ENCODE results near the gene CTTNBP2NL. TPM values are rescaled to one million over a fixed set of nuclear protein-coding genes. Genes with fewer than 3 reads are reported as not detected.

The CTTNBP2NL gene
- polyA plus RNA-seq, 1 experiment, result 30.5 TPM

DNA sequence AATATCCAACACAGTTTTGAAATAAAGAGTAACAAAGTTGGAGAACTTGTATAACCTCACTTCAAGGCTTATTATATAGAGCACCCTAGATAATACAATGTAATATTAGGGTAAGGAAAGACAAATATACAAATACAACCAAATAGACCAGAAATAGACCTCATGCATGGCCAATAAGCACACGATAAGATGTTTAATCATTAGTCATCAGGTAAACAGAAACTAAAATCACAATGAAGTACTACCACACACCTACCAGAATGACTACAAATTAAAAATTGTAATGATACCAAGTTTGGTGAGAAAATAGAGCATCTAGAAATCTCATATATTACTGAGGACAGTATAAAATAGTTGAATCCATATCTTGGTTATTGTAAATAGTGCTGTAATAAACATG is 20.3 kb upstream of the CTTNBP2NL start:
- Histone ChIP-seq H3K27ac (ENCODE audit: low read depth, low read length) (no peak overlapping the region), H3K27me3 (ENCODE audit: control insufficient read depth, insufficient read depth, low read length) (peaks cover 39% of the 10 kb centered on the region), H3K9me3 (ENCODE audit: control insufficient read depth, insufficient read depth, low read length) (no peaks in the 10 kb centered on the region), H3K4me3 (ENCODE audit: low read depth, low read length) (no peak overlapping the region)
- CTCF ChIA-PET, result no interaction called here
- POLR2A ChIA-PET, result no interaction called here
- TF ChIP-seq, protein P1, sequence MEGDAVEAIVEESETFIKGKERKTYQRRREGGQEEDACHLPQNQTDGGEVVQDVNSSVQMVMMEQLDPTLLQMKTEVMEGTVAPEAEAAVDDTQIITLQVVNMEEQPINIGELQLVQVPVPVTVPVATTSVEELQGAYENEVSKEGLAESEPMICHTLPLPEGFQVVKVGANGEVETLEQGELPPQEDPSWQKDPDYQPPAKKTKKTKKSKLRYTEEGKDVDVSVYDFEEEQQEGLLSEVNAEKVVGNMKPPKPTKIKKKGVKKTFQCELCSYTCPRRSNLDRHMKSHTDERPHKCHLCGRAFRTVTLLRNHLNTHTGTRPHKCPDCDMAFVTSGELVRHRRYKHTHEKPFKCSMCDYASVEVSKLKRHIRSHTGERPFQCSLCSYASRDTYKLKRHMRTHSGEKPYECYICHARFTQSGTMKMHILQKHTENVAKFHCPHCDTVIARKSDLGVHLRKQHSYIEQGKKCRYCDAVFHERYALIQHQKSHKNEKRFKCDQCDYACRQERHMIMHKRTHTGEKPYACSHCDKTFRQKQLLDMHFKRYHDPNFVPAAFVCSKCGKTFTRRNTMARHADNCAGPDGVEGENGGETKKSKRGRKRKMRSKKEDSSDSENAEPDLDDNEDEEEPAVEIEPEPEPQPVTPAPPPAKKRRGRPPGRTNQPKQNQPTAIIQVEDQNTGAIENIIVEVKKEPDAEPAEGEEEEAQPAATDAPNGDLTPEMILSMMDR (IDR thresholded peaks at IDR 0.05; ENCODE audit: low read depth, low read length), result no peak
- no peak for DNase-seq (ENCODE audit: low read depth, low spot score)

DNA sequence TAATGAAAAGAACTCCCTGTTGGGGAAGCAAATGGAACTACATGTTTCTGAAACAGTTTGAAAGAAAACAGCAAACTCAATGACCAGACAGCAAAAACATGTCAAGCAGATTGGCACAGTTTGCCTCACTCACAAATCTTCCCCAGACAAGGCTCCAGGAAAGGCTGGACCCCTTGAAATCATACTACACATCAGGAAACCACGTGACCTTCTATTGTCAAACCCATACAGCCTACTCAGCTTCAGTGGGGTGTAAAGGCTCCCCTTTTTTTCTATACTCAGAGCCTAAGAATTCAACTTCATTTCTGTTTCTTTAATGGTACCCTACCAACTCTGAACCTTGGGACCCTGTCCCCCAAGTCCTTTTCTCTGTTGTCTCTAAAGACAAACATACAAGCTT is 15.7 kb upstream of the CTTNBP2NL start:
- CTCF ChIA-PET, result interaction anchor here (1.1 to 5.8 kb wide), 5 partner anchors 10 to 122 kb away, joined by 3 to 43 read pairs (median 5); no protein-coding TSS in a partner anchor
- TF ChIP-seq, protein P1 (IDR thresholded peaks at IDR 0.05; ENCODE audit: low read depth, low read length), result no peak

DNA sequence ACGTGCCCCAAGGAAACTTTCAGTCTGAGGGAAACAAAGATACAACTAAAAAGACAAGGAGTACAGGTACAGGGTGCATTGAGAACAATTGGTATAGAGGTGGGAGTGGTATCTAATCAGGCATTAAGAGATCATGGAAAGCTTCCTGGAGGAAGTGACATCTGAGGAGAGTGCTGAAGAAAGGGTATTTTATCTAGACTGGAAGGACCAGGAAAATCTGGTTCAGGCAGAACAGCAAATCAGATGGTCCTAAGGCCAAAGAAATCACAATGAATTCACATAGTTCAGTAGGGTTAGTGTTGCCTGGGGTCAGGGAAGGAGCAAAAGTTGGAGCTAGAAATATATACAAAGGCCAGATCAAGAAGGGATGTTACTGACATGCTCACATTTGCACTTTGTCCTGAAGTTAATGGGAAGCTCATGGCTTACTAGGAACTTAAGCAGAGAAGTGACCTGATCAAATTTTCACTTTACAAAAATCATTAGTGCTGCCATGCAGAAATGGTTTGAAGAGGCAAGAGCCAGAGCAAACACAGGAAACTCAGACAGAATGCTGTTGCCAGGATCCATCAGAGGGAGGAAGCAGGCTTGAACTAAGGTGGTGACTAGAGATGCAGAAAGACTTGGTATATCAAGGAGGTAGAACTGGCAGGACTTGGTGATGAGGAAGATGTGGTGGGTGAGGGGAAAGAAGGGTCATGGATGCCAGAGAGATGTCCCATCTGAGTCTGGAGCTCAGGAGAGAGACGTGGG is 14.5 kb upstream of the CTTNBP2NL start:
- Histone ChIP-seq H3K4me3 (ENCODE audit: low read depth, low read length) (no peak overlapping the region), H3K9me3 (ENCODE audit: control insufficient read depth, insufficient read depth, low read length) (no peaks in the 10 kb centered on the region; the same call in 1 of the 2 replicates), H3K27ac (ENCODE audit: low read depth, low read length) (no peak overlapping the region), H3K27me3 (ENCODE audit: control insufficient read depth, insufficient read depth, low read length) (peaks cover 44% of the 10 kb centered on the region)
- CTCF ChIA-PET, result interaction anchor here (0.6 to 5.8 kb wide), 7 partner anchors 9 to 303 kb away, joined by 3 to 43 read pairs (median 5); no protein-coding TSS in a partner anchor
- POLR2A ChIA-PET, result interaction anchor here (0.6 kb wide), 1 partner anchor 742 kb away, joined by 3 read pairs; no protein-coding TSS in a partner anchor
- TF ChIP-seq, protein P1 (IDR thresholded peaks at IDR 0.05; ENCODE audit: low read depth, low read length), result no peak
- no peak for DNase-seq (ENCODE audit: low read depth, low spot score)

More for the DNA sequence above, 15.7 kb upstream of the CTTNBP2NL start:
- Histone ChIP-seq H3K4me3 (ENCODE audit: low read depth, low read length) (no peak overlapping the region), H3K27me3 (ENCODE audit: control insufficient read depth, insufficient read depth, low read length) (peaks cover 46% of the 10 kb centered on the region), H3K27ac (ENCODE audit: low read depth, low read length) (no peak overlapping the region), H3K9me3 (ENCODE audit: control insufficient read depth, insufficient read depth, low read length) (no peaks in the 10 kb centered on the region)
- DNase-seq (ENCODE audit: low read depth, low spot score), result no peak
- POLR2A ChIA-PET, result no interaction called here

DNA sequence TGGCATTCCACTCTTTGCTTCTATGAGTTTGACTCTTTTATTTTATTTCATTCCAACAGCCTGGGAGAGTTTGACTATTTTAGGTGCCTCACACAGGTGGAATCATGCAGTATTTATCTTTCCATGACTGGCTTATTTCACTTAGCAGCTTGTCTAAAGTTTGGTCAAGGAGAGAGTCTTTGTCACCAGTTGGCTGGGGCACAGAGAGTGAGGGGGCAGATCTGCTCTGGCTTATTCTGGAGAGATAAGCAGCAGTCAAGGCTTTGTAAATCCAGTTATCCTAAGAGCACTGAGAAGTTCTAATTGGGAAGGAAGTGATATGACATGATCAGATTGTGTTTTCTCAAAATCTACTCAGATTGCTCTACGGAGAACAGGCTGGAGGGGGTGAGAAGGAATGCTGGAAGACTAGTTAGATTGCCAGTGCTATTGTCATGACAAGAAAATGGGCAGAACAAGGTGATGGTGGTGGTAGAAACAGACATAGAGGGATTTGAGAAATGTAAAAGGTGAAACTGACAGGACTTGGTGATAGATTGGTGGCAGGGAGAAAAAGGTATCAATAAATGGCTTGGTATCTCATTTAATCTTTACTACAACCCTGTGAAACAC is 12.1 kb upstream of the CTTNBP2NL start:
- CTCF ChIA-PET, result interaction anchor here (0.8 to 5.8 kb wide), 3 partner anchors 13 to 334 kb away, joined by 3 to 43 read pairs (median 4); no protein-coding TSS in a partner anchor

More for the DNA sequence above, 12.1 kb upstream of the CTTNBP2NL start:
- TF ChIP-seq, protein P1 (IDR thresholded peaks at IDR 0.05; ENCODE audit: low read depth, low read length), result no peak
- H3K27ac ChIP-seq (ENCODE audit: low read depth, low read length), result no peak overlapping the region
- POLR2A ChIA-PET, result no interaction called here
- H3K9me3 ChIP-seq (ENCODE audit: control insufficient read depth, insufficient read depth, low read length), result no peaks in the 10 kb centered on the region; the same call in 1 of the 2 replicates
- peaks cover 38% of the 10 kb centered on the region for H3K27me3 ChIP-seq (ENCODE audit: control insufficient read depth, insufficient read depth, low read length)
- DNase-seq (ENCODE audit: low read depth, low spot score), result no peak
- no peak overlapping the region for H3K4me3 ChIP-seq (ENCODE audit: low read depth, low read length)

Measured in AG04450 (cell line).